ENCODE data around the gene TAS2R13. TPM values are rescaled to one million over a fixed set of nuclear protein-coding genes. Genes with fewer than 3 reads are reported as not detected.

Gene TAS2R13
- total and polyA plus RNA-seq, 2 of the 4 experiments (the other 2 are of a cell fraction) = 0.03 to 0.90 TPM

Other genes with a start within 250 kb of the TAS2R13 start
- gene STYK1, start 235.5 kb downstream of the TAS2R13 start, total RNA-seq (2012; rRNA removed) = 0.72 and 1.1 TPM in 2 replicates
- gene STYK1, start 235.5 kb downstream of the TAS2R13 start, polyA plus RNA-seq (2012; rRNA removed) = 0.34 and 0.36 TPM in 2 replicates
- gene YBX3, start 186.2 kb downstream of the TAS2R13 start, total RNA-seq (2012; rRNA removed) = 33.7 and 60.8 TPM in 2 replicates
- 131 and 132 TPM in 2 replicates for gene YBX3, start 186.2 kb downstream of the TAS2R13 start, polyA plus RNA-seq (2012; rRNA removed)
- not detected in 2 replicates for gene TAS2R7, start 106.9 kb downstream of the TAS2R13 start, total RNA-seq (2012; rRNA removed)
- gene TAS2R7, start 106.9 kb downstream of the TAS2R13 start, polyA plus RNA-seq (2012; rRNA removed) = not detected in 2 replicates
- gene TAS2R8, start 102.3 kb downstream of the TAS2R13 start, total RNA-seq (2012; rRNA removed) = not detected in 2 replicates
- not detected in 2 replicates for gene TAS2R8, start 102.3 kb downstream of the TAS2R13 start, polyA plus RNA-seq (2012; rRNA removed)
- under 0.01 TPM in 1 of 2 replicates, not detected in the other for gene TAS2R9, start 99.4 kb downstream of the TAS2R13 start, total RNA-seq (2012; rRNA removed)
- not detected in 2 replicates for gene TAS2R9, start 99.4 kb downstream of the TAS2R13 start, polyA plus RNA-seq (2012; rRNA removed)
- 0.36 and 1.1 TPM in 2 replicates for gene TAS2R10, start 83.2 kb downstream of the TAS2R13 start, total RNA-seq (2012; rRNA removed)
- 0.07 TPM in 1 of 2 replicates, not detected in the other for gene TAS2R10, start 83.2 kb downstream of the TAS2R13 start, polyA plus RNA-seq (2012; rRNA removed)
- 0.72 and 0.83 TPM in 2 replicates for gene PRR4, start 60.1 kb downstream of the TAS2R13 start, total RNA-seq (2012; rRNA removed)
- gene PRR4, start 60.1 kb downstream of the TAS2R13 start, polyA plus RNA-seq (2012; rRNA removed) = 1.7 and 1.9 TPM in 2 replicates
- gene PRH1, start 25.3 kb downstream of the TAS2R13 start, total RNA-seq (2012; rRNA removed) = 16.7 and 18.8 TPM in 2 replicates
- gene PRH1, start 25.3 kb downstream of the TAS2R13 start, polyA plus RNA-seq (2012; rRNA removed) = 2.3 and 3.0 TPM in 2 replicates
- 0.28 TPM in 1 of 2 replicates, not detected in the other for gene PRH2, start 19.7 kb upstream of the TAS2R13 start, total RNA-seq (2012; rRNA removed)
- gene PRH2, start 19.7 kb upstream of the TAS2R13 start, polyA plus RNA-seq (2012; rRNA removed) = 0.34 TPM in 1 of 2 replicates, not detected in the other
- 2.0 and 3.9 TPM in 2 replicates for gene TAS2R14, start 29.7 kb upstream of the TAS2R13 start, total RNA-seq (2012; rRNA removed)
- gene TAS2R14, start 29.7 kb upstream of the TAS2R13 start, polyA plus RNA-seq (2012; rRNA removed) = 1.1 and 1.6 TPM in 2 replicates
- gene TAS2R50, start 77.3 kb upstream of the TAS2R13 start, total RNA-seq (2012; rRNA removed) = 2.3 and 4.4 TPM in 2 replicates
- not detected in 2 replicates for gene TAS2R50, start 77.3 kb upstream of the TAS2R13 start, polyA plus RNA-seq (2012; rRNA removed)
- gene TAS2R20, start 88.7 kb upstream of the TAS2R13 start, total RNA-seq (2012; rRNA removed) = 3.4 and 3.9 TPM in 2 replicates
- gene TAS2R20, start 88.7 kb upstream of the TAS2R13 start, polyA plus RNA-seq (2012; rRNA removed) = 0.24 and 0.36 TPM in 2 replicates
- gene TAS2R19, start 113.1 kb upstream of the TAS2R13 start, total RNA-seq (2012; rRNA removed) = 5.0 and 8.1 TPM in 2 replicates
- 0.24 and 0.29 TPM in 2 replicates for gene TAS2R19, start 113.1 kb upstream of the TAS2R13 start, polyA plus RNA-seq (2012; rRNA removed)
- gene TAS2R31, start 121.8 kb upstream of the TAS2R13 start, total RNA-seq (2012; rRNA removed) = 4.3 and 8.6 TPM in 2 replicates
- gene TAS2R31, start 121.8 kb upstream of the TAS2R13 start, polyA plus RNA-seq (2012; rRNA removed) = 0.10 and 0.24 TPM in 2 replicates
- gene TAS2R46, start 152.7 kb upstream of the TAS2R13 start, total RNA-seq (2012; rRNA removed) = 3.3 and 4.7 TPM in 2 replicates
- gene TAS2R46, start 152.7 kb upstream of the TAS2R13 start, polyA plus RNA-seq (2012; rRNA removed) = 0.09 TPM in 1 of 2 replicates, not detected in the other
- gene TAS2R43, start 182.8 kb upstream of the TAS2R13 start, total RNA-seq (2012; rRNA removed) = 0.90 and 1.9 TPM in 2 replicates
- gene TAS2R43, start 182.8 kb upstream of the TAS2R13 start, polyA plus RNA-seq (2012; rRNA removed) = not detected in 2 replicates
- gene TAS2R30, start 225.1 kb upstream of the TAS2R13 start, total RNA-seq (2012; rRNA removed) = 5.0 and 7.2 TPM in 2 replicates
- gene TAS2R30, start 225.1 kb upstream of the TAS2R13 start, polyA plus RNA-seq (2012; rRNA removed) = 0.03 TPM in 1 of 2 replicates, not detected in the other

All from IMR-90 (cell line).